Osteocyte (in vitro differentiated cells): ENCODE results near the gene RHPN2. TPM values are rescaled to one million over a fixed set of nuclear protein-coding genes. Genes with fewer than 3 reads are reported as not detected.

ENCODE experiments used
- DNase-seq: peaks from one replicate; pipeline ENCODE4 v3.0.0; 2021; ENCODE audit warnings: mixed read lengths; ENCODE audit not compliant: unreplicated experiment; ENCODE audit errors: extremely low spot score
- H3K27ac Mint-ChIP-seq: one replicate; pipeline ENCODE4 v1.8.0; 2021; ENCODE audit warnings: mild to moderate bottlenecking, mixed read lengths; ENCODE audit not compliant: unreplicated experiment
- H3K27me3 Mint-ChIP-seq: one replicate; pipeline ENCODE4 v1.8.0; 2021; ENCODE audit warnings: mixed read lengths; ENCODE audit not compliant: unreplicated experiment
- H3K36me3 Mint-ChIP-seq: one replicate; pipeline ENCODE4 v1.8.0; 2021; ENCODE audit warnings: mixed read lengths; ENCODE audit not compliant: unreplicated experiment
- H3K4me1 Mint-ChIP-seq: one replicate; pipeline ENCODE4 v1.8.0; 2021; ENCODE audit warnings: mixed read lengths; ENCODE audit not compliant: unreplicated experiment
- H3K4me3 Mint-ChIP-seq: one replicate; pipeline ENCODE4 v1.8.0; 2021; ENCODE audit warnings: mild to moderate bottlenecking, moderate library complexity, mixed read lengths; ENCODE audit not compliant: unreplicated experiment
- H3K9me3 Mint-ChIP-seq: one replicate; pipeline ENCODE4 v1.8.0; 2021; ENCODE audit warnings: mixed read lengths; ENCODE audit not compliant: unreplicated experiment
- long read RNA-seq: library from polyadenylated mRNA; unstranded; transcript quantifications from one replicate; pipeline ENCODE4 v2.0.0, GENCODE V29; 2021
- total RNA-seq: library from RNA; stranded (reverse); gene quantifications from 2 replicates; pipeline ENCODE4 v1.2.1, GENCODE V29; 2021
- TF ChIP-seq, protein P1 (sequence below): fragments of 200-600 bp; sonication (generic); IDR thresholded peaks from 2 replicates; pipeline ENCODE4 v1.5.0; 2021; ENCODE audit warnings: antibody characterized with exemption, mild to moderate bottlenecking, moderate library complexity

RHPN2 gene
- total RNA-seq = 4.0 and 4.9 TPM in 2 replicates
- long read RNA-seq, partial matches to known transcripts = 3 of 8 reads
- long read RNA-seq, other reads (novel, unspliced or antisense) = 2 of 8 reads

DNA sequence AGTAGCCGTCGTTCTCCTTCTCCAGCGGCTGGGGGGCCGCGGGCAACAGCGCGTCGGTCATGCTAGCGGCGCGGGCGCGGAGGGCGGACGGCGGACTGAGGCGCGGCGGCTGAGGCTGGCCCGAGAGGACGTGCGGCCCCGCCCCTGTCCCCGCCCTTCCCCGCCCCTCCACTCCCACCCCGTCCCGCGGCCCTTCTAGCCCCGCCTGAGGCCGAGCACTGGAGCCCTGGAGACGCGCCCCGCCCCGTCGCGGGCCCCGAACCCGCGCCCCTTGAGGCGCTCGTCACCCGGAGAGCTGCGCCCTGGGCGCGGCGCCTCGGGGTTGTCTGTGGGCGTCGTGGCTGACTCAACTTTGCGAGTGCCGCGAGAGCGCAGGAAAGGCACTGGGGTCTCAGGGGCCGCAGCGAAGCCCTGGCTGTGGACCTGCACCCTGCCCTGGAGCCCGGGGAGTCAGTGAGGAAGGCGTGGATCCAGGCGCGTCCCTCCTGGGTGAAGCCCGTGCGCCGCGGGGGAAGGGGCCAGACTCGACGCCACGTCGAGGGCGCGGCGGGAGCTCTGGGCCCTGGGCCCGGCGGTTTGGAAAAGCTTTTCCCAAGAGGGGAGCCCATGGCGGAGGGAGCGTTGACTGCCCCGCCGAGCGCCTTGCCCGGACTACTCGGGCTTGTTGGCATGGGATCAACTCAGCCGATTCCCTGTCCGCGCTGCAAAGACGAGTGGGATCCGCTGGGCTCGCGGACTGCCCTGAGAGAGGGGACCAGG lies at the start of gene RHPN2:
Gene RHPN2, minus strand, starts transcription at position 97 of the 759 bp plus-strand sequence. Its CDS starts 36 bp downstream, at position 61.
- Mint-ChIP-seq H3K4me1 (peaks cover 15% of the 10 kb centered on the region), H3K36me3 (no peaks in the 10 kb centered on the region), H3K27ac (no peak within 1 kb of the TSS), H3K27me3 (no peaks in the 10 kb centered on the region), H3K4me3 (peak within 1 kb of the TSS; percentile 75), H3K9me3 (no peaks in the 10 kb centered on the region)
- peak; percentile 85 for DNase-seq
- TF ChIP-seq, protein P1, sequence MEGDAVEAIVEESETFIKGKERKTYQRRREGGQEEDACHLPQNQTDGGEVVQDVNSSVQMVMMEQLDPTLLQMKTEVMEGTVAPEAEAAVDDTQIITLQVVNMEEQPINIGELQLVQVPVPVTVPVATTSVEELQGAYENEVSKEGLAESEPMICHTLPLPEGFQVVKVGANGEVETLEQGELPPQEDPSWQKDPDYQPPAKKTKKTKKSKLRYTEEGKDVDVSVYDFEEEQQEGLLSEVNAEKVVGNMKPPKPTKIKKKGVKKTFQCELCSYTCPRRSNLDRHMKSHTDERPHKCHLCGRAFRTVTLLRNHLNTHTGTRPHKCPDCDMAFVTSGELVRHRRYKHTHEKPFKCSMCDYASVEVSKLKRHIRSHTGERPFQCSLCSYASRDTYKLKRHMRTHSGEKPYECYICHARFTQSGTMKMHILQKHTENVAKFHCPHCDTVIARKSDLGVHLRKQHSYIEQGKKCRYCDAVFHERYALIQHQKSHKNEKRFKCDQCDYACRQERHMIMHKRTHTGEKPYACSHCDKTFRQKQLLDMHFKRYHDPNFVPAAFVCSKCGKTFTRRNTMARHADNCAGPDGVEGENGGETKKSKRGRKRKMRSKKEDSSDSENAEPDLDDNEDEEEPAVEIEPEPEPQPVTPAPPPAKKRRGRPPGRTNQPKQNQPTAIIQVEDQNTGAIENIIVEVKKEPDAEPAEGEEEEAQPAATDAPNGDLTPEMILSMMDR = no peak

DNA sequence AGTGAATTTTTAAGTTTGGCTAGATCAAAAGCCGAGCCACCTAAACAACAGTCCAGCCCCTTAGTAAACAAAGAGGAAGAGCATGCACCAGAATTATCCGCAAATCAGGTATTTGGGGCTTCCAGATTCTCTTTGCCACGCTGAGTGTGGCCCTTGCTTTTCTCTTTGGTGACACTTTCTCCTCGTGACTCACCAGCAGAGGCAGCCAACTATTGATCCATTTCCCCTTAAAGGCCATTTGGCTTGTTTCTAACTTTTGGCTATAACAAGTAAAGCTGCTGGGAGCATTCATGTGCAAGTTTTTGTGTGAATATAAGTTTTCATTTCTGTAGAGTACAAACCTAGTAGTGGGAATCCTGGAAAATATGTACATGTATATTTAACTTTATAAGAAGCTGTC lies 49.6 kb upstream of the RHPN2 start:
- no peaks in the 10 kb centered on the region for H3K4me1 Mint-ChIP-seq
- H3K27ac Mint-ChIP-seq = no peak overlapping the region
- DNase-seq = no peak
- H3K27me3 Mint-ChIP-seq = no peaks in the 10 kb centered on the region
- no peak overlapping the region for H3K4me3 Mint-ChIP-seq
- TF ChIP-seq, protein P1 = no peak
- H3K36me3 Mint-ChIP-seq = peaks cover 37% of the 10 kb centered on the region
- no peaks in the 10 kb centered on the region for H3K9me3 Mint-ChIP-seq

DNA sequence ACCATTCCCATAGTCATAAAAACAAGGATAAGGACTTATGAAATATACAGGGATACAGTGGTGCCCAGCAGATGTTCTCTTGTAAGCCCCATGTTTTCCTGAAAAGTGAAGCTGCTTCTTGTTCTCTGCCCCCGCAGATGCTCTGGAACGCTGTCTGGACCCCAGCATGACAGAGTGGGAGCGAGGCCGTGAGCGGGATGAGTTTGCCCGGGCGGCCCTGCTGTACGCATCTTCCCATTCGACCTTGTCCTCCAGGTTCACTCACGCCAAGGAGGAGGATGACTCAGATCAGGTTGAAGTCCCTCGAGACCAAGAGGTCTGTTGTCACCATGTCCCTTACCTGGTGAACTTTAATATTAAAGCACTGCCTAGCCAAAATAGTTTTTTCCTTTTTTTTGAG lies 46.9 kb upstream of the RHPN2 start:
- Mint-ChIP-seq H3K9me3 (no peaks in the 10 kb centered on the region), H3K4me3 (no peak overlapping the region), H3K27me3 (no peaks in the 10 kb centered on the region)

DNA sequence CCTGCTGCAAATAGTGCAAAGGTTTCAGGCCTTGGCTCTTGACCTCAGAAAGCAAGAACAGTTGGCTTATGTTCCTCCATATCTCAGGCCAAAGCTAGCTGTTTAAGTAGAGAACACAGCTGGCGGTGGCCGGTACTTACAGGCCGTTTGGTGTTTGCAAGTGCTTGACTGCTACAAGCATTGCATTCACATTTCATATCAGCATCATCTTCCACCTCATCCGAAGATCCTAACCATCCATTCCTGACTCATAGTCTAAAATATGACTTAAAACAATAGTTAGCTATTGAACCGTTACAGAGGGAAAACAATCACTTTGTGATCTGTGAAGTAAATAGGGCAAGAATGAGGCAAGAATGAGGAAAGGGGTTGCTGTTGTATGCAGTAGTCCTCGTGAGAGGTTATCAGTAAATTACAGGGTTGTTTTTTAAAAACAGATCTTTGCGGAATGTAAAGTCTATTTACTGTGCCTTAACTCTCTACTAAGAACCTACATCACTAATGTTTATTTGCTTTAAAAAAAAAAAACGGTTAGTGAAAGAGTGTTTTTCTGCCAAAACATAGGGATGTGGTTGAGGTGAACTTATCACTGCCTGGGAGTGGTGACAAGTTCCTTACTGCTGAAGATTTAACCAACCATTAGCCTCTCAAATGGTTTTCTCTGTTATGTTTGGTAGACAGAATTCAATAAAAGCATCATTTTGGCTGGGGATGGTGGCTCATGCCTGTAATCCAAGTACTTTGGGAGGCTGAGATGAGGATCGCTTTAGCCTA lies 45.6 kb upstream of the RHPN2 start:
- no peaks in the 10 kb centered on the region for H3K9me3 Mint-ChIP-seq

More for the DNA sequence above, 46.9 kb upstream of the RHPN2 start:
- TF ChIP-seq, protein P1 = no peak
- H3K36me3 Mint-ChIP-seq = peaks cover 39% of the 10 kb centered on the region
- no peak overlapping the region for H3K27ac Mint-ChIP-seq
- no peaks in the 10 kb centered on the region for H3K4me1 Mint-ChIP-seq
- no peak for DNase-seq

More for the DNA sequence above, 45.6 kb upstream of the RHPN2 start:
- H3K4me1 Mint-ChIP-seq = no peaks in the 10 kb centered on the region
- H3K27ac Mint-ChIP-seq = no peak overlapping the region
- DNase-seq = no peak
- H3K36me3 Mint-ChIP-seq = peaks cover 37% of the 10 kb centered on the region
- H3K4me3 Mint-ChIP-seq = no peak overlapping the region
- TF ChIP-seq, protein P1 = no peak
- no peaks in the 10 kb centered on the region for H3K27me3 Mint-ChIP-seq
